GM18873 (cell line): ENCODE data around the gene TMA7.
"Not testable (repeated sequence)": the region's sequence is repeated elsewhere in the genome, so short reads cannot be mapped to it uniquely, and the experiment has no call there.

Experiments
- ATAC-seq: cut with Tn5 transposase; IDR thresholded peaks from one replicate; pipeline ENCODE4 v1.9.1; 2021; ENCODE audit warnings: mild to moderate bottlenecking, moderate library complexity, moderate number of reproducible peaks; ENCODE audit not compliant: unreplicated experiment, low FRiP score

TMA7 gene

GRCh38 chr3:48465531-48466378 lies 25.7 kb downstream of the TMA7 start:
- ATAC-seq = peak; percentile 66

GRCh38 chr3:48466386-48467109 lies 26.5 kb downstream of the TMA7 start:
- ATAC-seq = no peak

DNA sequence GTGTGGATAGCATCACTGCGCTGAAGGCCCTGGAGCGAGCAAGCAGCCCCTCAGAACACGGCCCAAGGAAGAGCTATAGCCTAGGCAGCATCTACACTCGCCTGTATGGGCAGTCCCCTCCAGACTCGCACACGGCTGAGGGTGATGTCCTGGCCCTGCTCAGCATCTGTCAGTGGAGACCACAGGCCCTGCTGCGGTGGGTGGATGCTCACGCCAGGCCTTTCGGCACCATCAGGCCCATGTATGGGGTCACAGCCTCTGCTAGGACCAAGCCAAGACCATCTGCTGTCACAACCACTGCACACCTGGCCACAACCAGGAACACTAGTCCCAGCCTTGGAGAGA lies 27.0 kb downstream of the TMA7 start:
- ATAC-seq = no peak

DNA sequence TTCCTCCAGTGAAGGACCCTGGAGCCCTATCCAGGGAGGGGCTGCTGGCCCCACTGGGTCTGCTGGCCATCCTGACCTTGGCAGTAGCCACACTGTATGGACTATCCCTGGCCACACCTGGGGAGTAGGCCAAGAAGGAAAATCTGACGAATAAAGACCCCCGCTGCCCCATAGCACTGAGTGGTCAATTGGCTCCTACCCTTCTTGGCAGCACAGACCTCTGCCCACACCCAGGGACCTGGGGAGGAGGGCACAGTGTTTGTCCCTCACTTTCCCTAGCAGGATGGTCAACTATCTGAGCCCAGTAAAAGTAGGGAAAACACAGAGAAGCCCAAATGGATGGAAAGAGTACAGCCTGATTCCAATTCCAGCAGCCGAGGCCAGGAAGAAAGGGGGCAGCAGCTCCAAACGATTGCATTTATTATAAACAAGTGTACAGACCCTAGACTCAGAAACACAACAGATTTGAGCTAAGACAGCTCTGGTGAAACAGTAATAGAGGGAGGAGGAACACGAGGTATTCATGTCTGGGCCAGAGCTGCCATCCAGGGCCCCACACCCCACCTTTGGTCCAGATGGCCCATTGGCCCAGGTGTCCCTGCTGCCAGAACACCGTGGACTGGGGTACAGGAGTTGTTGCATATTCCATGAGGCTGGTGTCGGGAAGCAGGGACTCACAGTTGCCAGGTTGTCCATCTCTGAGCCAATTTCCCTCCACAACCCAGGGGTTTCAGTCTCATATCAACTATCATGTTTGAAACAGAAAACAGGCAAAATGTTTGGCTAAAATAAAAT lies 27.6 kb downstream of the TMA7 start:
- no peak for ATAC-seq

DNA sequence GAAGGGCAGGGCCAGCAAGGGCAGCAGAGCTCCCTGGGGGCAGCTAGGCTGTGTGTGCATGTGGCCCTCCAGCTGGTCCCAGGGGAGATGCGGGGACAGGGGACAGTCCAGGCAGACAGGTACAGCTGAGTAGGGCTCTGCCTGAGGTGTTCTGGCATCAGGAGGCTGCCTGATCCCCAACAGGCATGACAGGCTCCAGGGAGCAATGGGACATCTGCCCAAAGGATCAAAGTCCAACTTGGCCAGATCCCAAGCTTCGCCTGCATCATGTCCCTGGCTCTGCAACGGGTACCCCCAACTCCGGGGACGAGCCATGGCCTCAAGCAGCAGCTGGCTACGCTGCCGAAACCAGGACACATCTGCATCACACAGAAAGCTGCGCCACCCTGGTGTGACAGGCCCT lies 28.3 kb downstream of the TMA7 start:
- ATAC-seq = no peak

- ATAC-seq = no peak
Measured at GRCh38 chr3:48469046-48469915, 29.2 kb downstream of the TMA7 start.

GRCh38 chr3:48470286-48470685 lies 30.2 kb downstream of the TMA7 start:
- no peak for ATAC-seq

- no peak for ATAC-seq
Measured at GRCh38 chr3:48472673-48472922, 32.5 kb downstream of the TMA7 start.

DNA sequence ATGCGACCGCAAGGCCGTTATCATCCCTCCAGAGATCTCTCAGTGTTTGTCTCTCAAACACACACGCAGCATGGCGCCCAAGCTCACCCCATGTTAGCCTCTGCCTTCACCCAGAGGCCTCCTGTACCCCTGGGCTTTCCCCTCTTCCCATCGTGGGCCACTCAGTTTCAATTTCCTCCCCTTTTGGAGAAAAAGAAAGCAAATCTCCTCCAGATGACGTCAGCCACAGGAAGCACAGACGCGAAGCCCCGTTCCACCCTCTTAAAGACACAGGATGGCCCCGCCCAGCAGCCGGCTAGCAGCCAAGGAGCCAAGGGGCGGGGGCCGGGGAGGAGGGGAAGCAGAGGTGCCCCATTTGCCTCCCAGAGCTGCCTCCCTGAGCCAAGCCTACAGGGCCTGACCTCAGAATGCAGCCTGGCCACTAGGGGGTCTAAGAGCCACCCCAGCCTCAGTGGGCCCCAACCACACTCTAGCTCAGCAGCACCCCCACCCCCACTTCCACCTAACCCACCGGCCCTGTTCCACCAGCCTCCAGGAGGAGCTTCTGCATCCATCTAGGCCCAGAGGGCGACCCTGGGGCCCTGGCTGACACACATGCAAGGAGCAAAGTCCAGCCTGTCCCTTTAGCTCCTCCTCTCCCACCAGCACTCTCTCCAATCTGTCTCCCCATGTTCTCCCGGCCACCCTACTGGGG lies 33.0 kb downstream of the TMA7 start:
- peak; percentile 75 for ATAC-seq

DNA sequence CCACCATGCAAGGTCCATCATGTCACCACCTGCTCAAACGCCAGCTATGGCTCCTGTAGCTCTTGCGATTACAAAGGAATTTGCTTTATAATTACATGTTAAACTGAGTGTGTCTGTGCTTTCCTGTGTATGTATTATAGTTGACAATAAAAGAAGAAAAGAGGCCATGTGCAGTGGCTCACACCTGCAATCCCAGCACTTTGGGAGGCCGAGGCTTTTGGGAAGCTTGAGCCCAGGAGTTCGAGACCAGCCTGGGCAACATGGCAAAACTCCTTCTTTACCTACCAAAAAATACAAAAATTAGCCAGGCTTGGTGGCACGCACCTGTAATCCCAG lies 33.5 kb downstream of the TMA7 start:
- no peak for ATAC-seq

DNA sequence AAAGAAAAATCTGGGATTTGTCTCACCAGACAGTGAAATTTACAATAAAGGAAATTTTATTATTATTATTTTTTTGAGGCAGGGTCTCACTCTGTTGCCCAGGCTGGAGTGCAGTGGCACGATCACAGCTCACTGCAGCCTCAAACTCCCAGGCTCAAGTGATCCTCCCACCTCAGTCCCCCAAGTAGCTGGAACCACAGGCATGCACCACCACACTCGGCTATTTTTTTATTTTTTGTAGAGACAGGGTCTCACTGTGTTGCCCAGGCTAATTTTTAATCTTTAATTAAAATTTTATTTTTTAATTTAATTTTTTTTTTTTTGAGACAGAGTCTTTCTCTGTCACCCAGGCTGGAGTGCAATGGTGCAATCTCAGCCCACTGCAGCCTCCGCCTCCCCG lies 34.0 kb downstream of the TMA7 start:
- not testable (repeated sequence) for ATAC-seq

DNA sequence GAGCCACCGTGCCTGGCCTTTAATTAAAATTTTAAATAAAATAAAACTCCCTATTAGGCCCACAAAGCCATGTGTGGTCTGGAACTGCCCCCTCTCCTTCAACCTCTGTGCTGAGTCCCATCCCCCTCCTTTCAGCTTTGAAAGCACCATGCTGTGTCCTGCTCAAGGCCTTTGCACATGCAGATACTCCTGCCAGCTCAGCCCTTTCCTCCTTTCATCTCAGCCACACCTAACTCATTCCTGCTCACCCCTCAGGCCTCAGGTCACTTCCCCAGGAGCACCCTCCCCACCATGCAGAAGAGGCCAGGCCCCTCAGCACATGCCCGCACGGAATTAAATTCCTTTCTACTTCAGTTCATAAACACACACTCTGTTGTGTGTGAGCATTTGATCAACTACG lies 34.6 kb downstream of the TMA7 start:
- ATAC-seq = no peak

DNA sequence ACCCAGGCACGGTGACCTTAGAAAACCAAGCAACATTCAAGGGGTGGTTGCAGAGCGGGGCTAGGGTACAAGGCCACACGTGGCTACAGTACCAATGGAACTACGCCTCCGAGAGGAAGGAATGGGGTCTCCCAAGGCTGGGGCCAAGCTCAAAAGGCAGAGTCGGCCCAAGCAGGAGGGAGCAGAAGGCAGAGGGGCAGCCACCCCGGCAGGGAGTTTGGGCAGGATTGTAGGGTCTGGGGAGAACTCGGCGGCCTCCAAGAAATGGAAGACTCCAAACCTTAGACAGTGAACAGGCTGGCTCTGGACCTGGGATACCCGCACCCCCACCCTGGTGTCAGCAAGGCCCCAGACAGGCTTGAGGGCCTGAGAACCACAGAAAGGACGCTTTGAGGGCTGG lies 35.1 kb downstream of the TMA7 start:
- no peak for ATAC-seq

- no peak for ATAC-seq
Measured at GRCh38 chr3:48476426-48477053, 36.5 kb downstream of the TMA7 start.

DNA sequence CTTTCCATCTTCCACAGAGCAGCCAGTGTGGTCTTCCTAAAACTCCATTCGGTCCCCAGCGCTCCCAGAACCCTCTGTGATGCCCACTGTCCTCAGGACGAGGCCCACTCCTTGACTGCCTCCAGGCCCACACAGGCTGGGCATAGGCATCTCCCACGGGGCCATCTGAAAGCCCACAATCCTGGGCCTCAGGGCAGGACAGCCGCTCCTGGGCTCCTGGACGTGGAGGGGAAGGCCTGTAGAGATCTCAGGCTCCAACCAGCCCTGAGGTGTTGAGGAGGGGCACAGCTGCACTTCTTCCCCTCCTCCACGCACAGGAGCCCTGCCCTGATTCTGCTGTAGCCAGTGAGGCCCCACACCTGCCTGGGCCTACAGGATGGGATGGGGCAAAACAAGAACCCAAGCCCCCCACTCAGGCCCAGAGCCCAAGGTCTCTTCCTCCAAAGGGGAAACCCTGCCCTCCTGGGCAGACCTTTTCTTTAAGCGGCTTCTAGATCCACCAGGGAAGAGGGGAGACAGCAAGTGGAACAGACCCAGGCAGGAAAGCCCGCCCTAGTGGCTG lies 38.0 kb downstream of the TMA7 start:
- no peak for ATAC-seq

- no peak for ATAC-seq
Measured at GRCh38 chr3:48478626-48479555, 38.8 kb downstream of the TMA7 start.

DNA sequence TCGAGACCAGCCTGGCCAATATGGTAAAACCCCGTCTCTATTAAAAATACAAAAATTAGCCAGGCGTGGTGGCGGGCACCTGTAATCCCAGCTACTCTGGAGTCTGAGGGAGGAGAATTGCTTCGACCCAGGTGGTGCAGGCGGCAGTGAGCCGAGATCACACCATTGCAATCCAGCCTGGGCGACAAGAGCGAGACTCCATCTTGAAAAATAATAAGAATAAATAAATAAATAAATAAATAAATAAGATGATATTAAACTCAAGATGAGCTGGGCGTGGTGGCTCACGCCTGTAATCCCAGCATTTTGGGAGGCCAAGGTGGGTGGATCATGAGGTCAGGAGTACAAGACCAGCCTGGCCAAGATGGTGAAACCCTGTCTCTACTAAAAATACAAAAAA lies 40.8 kb downstream of the TMA7 start:
- ATAC-seq = not testable (repeated sequence)

DNA sequence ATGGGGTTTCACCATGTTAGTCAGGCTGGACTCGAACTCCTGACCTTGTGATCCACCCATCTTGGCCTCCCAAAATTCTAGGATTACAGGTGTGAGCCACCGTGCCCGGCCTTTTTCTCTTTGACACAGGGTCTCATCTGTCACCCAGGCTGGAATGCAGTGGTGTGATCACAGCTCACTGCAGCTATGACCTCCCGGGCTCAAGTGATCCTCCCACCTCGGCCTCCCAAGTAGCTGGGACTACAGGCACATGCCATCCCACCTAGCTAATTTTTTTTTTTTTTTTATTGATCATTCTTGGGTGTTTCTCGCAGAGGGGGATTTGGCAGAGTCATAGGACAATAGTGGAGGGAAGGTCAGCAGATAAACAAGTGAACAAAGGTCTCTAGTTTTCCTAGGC lies 42.8 kb downstream of the TMA7 start:
- ATAC-seq = not testable (repeated sequence)
